WTC11 (cell line): ENCODE data around the gene NUP210L.

Source experiments
- CTCF ChIP-seq: fragments of 200-600 bp; IDR thresholded peaks from 2 replicates; pipeline ENCODE4 v1.8.0; 2022; ENCODE audit warnings: antibody characterized with exemption
- JUN ChIP-seq: sonication (generic); formaldehyde crosslinking; IDR thresholded peaks from 2 replicates; pipeline ENCODE4 v1.8.0; 2023; ENCODE audit warnings: mild to moderate bottlenecking, missing genetic modification reagents
- SP1 ChIP-seq: sonication (generic); formaldehyde crosslinking; conservative IDR thresholded peaks from 2 replicates; pipeline ENCODE4 v1.8.1; 2022; ENCODE audit warnings: missing genetic modification reagents
- TCF7 ChIP-seq: sonication (generic); formaldehyde crosslinking; IDR thresholded peaks from 2 replicates; pipeline ENCODE4 v1.8.0; 2022; ENCODE audit warnings: mild to moderate bottlenecking, low read depth, missing genetic modification reagents, moderate library complexity
- ZNF416 ChIP-seq: fragments of 250-450 bp; sonication (Bioruptor Pico); IDR thresholded peaks from 2 replicates; pipeline ENCODE4 v1.9.0; 2021; ENCODE audit warnings: mild to moderate bottlenecking, inconsistent platforms
- TF ChIP-seq, protein P1 (sequence below): sonication (generic); formaldehyde crosslinking; IDR thresholded peaks from 2 replicates; pipeline ENCODE4 v1.8.1; 2023; ENCODE audit warnings: mild to moderate bottlenecking, missing genetic modification reagents, moderate library complexity
- TF ChIP-seq, protein P2 (sequence below): sonication (generic); formaldehyde crosslinking; IDR thresholded peaks from 2 replicates; pipeline ENCODE4 v1.8.1; 2022; ENCODE audit warnings: mild to moderate bottlenecking, moderate library complexity, missing genetic modification reagents

DNA sequence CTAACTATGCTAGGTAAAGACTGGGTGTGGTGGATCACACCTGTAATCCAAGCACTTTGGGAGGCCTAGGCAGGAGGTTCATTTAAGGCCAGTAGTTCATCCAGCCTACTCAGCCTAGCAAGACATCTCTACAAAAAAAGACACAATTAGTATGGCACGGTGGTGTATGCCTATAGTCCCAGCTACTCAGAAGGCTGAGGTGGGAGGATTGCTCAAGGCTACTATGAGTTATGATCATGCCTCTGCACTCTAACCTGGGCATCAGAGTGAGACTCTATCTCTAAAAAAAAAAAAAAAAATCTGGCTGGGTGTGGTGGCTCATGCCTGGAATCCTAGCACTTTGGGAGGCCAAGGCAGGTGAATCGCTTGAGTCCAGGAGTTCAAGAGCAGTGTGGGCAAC lies 21.6 kb downstream of the NUP210L start:
- TF ChIP-seq CTCF, result no peak
- no peak for TF ChIP-seq SP1
- no peak for TF ChIP-seq TCF7 (CRISPR knock-in tag)
- TF ChIP-seq, protein P1, sequence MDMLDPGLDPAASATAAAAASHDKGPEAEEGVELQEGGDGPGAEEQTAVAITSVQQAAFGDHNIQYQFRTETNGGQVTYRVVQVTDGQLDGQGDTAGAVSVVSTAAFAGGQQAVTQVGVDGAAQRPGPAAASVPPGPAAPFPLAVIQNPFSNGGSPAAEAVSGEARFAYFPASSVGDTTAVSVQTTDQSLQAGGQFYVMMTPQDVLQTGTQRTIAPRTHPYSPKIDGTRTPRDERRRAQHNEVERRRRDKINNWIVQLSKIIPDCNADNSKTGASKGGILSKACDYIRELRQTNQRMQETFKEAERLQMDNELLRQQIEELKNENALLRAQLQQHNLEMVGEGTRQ (CRISPR knock-in tag), result no peak
- TF ChIP-seq JUN, result no peak
- TF ChIP-seq, protein P2, sequence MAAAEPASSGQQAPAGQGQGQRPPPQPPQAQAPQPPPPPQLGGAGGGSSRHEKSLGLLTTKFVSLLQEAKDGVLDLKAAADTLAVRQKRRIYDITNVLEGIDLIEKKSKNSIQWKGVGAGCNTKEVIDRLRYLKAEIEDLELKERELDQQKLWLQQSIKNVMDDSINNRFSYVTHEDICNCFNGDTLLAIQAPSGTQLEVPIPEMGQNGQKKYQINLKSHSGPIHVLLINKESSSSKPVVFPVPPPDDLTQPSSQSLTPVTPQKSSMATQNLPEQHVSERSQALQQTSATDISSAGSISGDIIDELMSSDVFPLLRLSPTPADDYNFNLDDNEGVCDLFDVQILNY (CRISPR knock-in tag), result no peak
- TF ChIP-seq ZNF416 (CRISPR knock-in tag), result no peak
